GM18511 (cell line): ENCODE measurements around the gene NECTIN1.

Source experiments
- ATAC-seq: cut with Tn5 transposase; IDR thresholded peaks from one replicate; pipeline ENCODE4 v1.9.1; 2021; ENCODE audit warnings: mild to moderate bottlenecking, moderate library complexity; ENCODE audit not compliant: unreplicated experiment

NECTIN1 gene

GRCh38 chr11:119714590-119714989 lies 14.4 kb downstream of the NECTIN1 start:
- ATAC-seq: no peak

- ATAC-seq: no peak
These were observed 14.8 kb downstream of the NECTIN1 start for GRCh38 chr11:119714189-119714588.

GRCh38 chr11:119713359-119714040 lies 15.5 kb downstream of the NECTIN1 start:
- ATAC-seq: no peak

GRCh38 chr11:119712459-119713358 lies 16.3 kb downstream of the NECTIN1 start:
- ATAC-seq: no peak

GRCh38 chr11:119712006-119712405 lies 17.0 kb downstream of the NECTIN1 start:
- ATAC-seq: no peak

GRCh38 chr11:119711476-119711875 lies 17.5 kb downstream of the NECTIN1 start:
- ATAC-seq: no peak

GRCh38 chr11:119710417-119710816 lies 18.6 kb downstream of the NECTIN1 start:
- ATAC-seq: no peak

- no peak for ATAC-seq
These were observed 19.2 kb downstream of the NECTIN1 start for GRCh38 chr11:119709638-119710346.

- no peak for ATAC-seq
These were observed 19.8 kb downstream of the NECTIN1 start for GRCh38 chr11:119709171-119709570.

GRCh38 chr11:119708384-119708783 lies 20.6 kb downstream of the NECTIN1 start:
- ATAC-seq: no peak

GRCh38 chr11:119706887-119707286 lies 22.1 kb downstream of the NECTIN1 start:
- no peak for ATAC-seq

GRCh38 chr11:119706029-119706428 lies 23.0 kb downstream of the NECTIN1 start:
- no peak for ATAC-seq

- ATAC-seq: no peak
These were observed 23.6 kb downstream of the NECTIN1 start for GRCh38 chr11:119705362-119705761.

- no peak for ATAC-seq
These were observed 24.2 kb downstream of the NECTIN1 start for GRCh38 chr11:119704849-119705248.

GRCh38 chr11:119701591-119702549 lies 27.1 kb downstream of the NECTIN1 start:
- ATAC-seq: no peak

GRCh38 chr11:119700536-119701346 lies 28.3 kb downstream of the NECTIN1 start:
- no peak for ATAC-seq

- no peak for ATAC-seq
These were observed 29.0 kb downstream of the NECTIN1 start for GRCh38 chr11:119700030-119700429.

- ATAC-seq: no peak
These were observed 29.8 kb downstream of the NECTIN1 start for GRCh38 chr11:119699227-119699626.

GRCh38 chr11:119697882-119698281 lies 31.1 kb downstream of the NECTIN1 start:
- no peak for ATAC-seq

GRCh38 chr11:119697445-119697844 lies 31.6 kb downstream of the NECTIN1 start:
- ATAC-seq: no peak
